GM21576 (cell line): ENCODE data around the gene SLC35D2.
"Not testable (repeated sequence)": the region's sequence is repeated elsewhere in the genome, so short reads cannot be mapped to it uniquely, and the experiment has no call there.

Experiments used
- ATAC-seq: cut with Tn5 transposase; IDR thresholded peaks from one replicate; pipeline ENCODE4 v1.9.1; 2021; ENCODE audit warnings: mild to moderate bottlenecking, moderate library complexity; ENCODE audit not compliant: unreplicated experiment

The SLC35D2 gene

GRCh38 chr9:96361668-96362067, 21.8 kb downstream of the SLC35D2 start:
- ATAC-seq = no peak

GRCh38 chr9:96360976-96361375, 22.5 kb downstream of the SLC35D2 start:
- ATAC-seq = no peak

GRCh38 chr9:96360523-96360922, 23.0 kb downstream of the SLC35D2 start:
- not testable (repeated sequence) for ATAC-seq

- ATAC-seq = no peak
Measured at GRCh38 chr9:96350866-96351265, 32.6 kb downstream of the SLC35D2 start.

- ATAC-seq = no peak
Measured at GRCh38 chr9:96348261-96348660, 35.2 kb downstream of the SLC35D2 start.

- ATAC-seq = no peak
Measured at GRCh38 chr9:96345551-96345950, 38.0 kb downstream of the SLC35D2 start.

- ATAC-seq = no peak
Measured at GRCh38 chr9:96344458-96345180, 38.9 kb downstream of the SLC35D2 start.

GRCh38 chr9:96343515-96344360, 39.8 kb downstream of the SLC35D2 start:
- ATAC-seq = no peak

GRCh38 chr9:96342571-96343245, 40.8 kb downstream of the SLC35D2 start:
- ATAC-seq = no peak

GRCh38 chr9:96340707-96341106, 42.8 kb downstream of the SLC35D2 start:
- no peak for ATAC-seq

GRCh38 chr9:96338299-96338698, 45.2 kb downstream of the SLC35D2 start:
- ATAC-seq = no peak

- no peak for ATAC-seq
Measured at GRCh38 chr9:96333958-96334357, 49.6 kb downstream of the SLC35D2 start.

GRCh38 chr9:96331236-96331947, 52.1 kb downstream of the SLC35D2 start:
- ATAC-seq = no peak

GRCh38 chr9:96327694-96328352, 55.7 kb downstream of the SLC35D2 start:
- ATAC-seq = no peak

GRCh38 chr9:96323169-96323568, 60.3 kb downstream of the SLC35D2 start:
- no peak for ATAC-seq

- not testable (repeated sequence) for ATAC-seq
Measured at GRCh38 chr9:96322736-96323135, 60.8 kb downstream of the SLC35D2 start.

- not testable (repeated sequence) for ATAC-seq
Measured at GRCh38 chr9:96322210-96322609, 61.3 kb downstream of the SLC35D2 start.

GRCh38 chr9:96321515-96321914, 62.0 kb downstream of the SLC35D2 start:
- ATAC-seq = no peak

GRCh38 chr9:96320749-96321280, 62.7 kb downstream of the SLC35D2 start:
- ATAC-seq = no peak

GRCh38 chr9:96318921-96319565, 64.5 kb downstream of the SLC35D2 start:
- no peak for ATAC-seq
